ENCODE measurements around the gene PCED1B.

- TF ChIP-seq CTCF (IDR thresholded peaks at IDR 0.05) (no peak), POLR2A (IDR thresholded peaks at IDR 0.05) (no peak), POLR2AphosphoS5 (IDR thresholded peaks at IDR 0.05) (no peak)
Measured at GRCh38 chr12:47280543-47281300, 201.3 kb downstream of the PCED1B start.
